ENCODE results near the gene PTPN6. TPM values are rescaled to one million over a fixed set of nuclear protein-coding genes. Genes with fewer than 3 reads are reported as not detected.

PTPN6 gene
- total RNA-seq, 1 experiment from 2014 or later, result 28.4 TPM

GRCh38 chr12:7004287-7004803 lies 53.2 kb downstream of the PTPN6 start:
- Histone ChIP-seq H3K9me2 (replicated peaks; ENCODE audit: low read length) (no peaks in the 10 kb centered on the region), H3K79me2 (ENCODE audit: low read length) (no peaks in the 10 kb centered on the region), H3K27ac (ENCODE audit: low read length) (no peak overlapping the region), H4K20me1 (ENCODE audit: low read length) (no peaks in the 10 kb centered on the region), H2AFZ (ENCODE audit: low read length) (no peak overlapping the region), H3K4me3 (ENCODE audit: low read length) (no peak overlapping the region), H3K4me1 (ENCODE audit: insufficient read depth, low read length) (no peaks in the 10 kb centered on the region), H3K9me3 (ENCODE audit: low read length) (no peaks in the 10 kb centered on the region), H3K9ac (ENCODE audit: low read length) (no peak overlapping the region), H3K36me3 (ENCODE audit: low read depth, low read length) (no peaks in the 10 kb centered on the region; the same call in 1 of the 2 replicates), H3K27me3 (ENCODE audit: low read length) (no peaks in the 10 kb centered on the region), H3K4me2 (ENCODE audit: low read length) (no peak overlapping the region), H3F3A (ENCODE audit: low read length, unreplicated experiment) (no peaks in the 10 kb centered on the region)
- POLR2A ChIA-PET (ENCODE audit: unreplicated experiment), result no interaction called here
- intact Hi-C loops (cut with micrococcal nuclease), result no loop called here
- TF ChIP-seq EZH2phosphoT487 (IDR thresholded peaks at IDR 0.05; ENCODE audit: borderline replicate concordance, low read length) (no peak), EZH2 (IDR thresholded peaks at IDR 0.05; ENCODE audit: low read length, unreplicated experiment) (no peak)
- TF ChIP-seq, protein P1, sequence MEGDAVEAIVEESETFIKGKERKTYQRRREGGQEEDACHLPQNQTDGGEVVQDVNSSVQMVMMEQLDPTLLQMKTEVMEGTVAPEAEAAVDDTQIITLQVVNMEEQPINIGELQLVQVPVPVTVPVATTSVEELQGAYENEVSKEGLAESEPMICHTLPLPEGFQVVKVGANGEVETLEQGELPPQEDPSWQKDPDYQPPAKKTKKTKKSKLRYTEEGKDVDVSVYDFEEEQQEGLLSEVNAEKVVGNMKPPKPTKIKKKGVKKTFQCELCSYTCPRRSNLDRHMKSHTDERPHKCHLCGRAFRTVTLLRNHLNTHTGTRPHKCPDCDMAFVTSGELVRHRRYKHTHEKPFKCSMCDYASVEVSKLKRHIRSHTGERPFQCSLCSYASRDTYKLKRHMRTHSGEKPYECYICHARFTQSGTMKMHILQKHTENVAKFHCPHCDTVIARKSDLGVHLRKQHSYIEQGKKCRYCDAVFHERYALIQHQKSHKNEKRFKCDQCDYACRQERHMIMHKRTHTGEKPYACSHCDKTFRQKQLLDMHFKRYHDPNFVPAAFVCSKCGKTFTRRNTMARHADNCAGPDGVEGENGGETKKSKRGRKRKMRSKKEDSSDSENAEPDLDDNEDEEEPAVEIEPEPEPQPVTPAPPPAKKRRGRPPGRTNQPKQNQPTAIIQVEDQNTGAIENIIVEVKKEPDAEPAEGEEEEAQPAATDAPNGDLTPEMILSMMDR (conservative IDR thresholded peaks at IDR 0.05; ENCODE audit: low read depth, low read length), result no peak
- BruUV-seq (replicated peaks), result no TSS peak
- ATAC-seq (no peak), DNase-seq (no peak)
- CTCF ChIA-PET, result no interaction called here

DNA sequence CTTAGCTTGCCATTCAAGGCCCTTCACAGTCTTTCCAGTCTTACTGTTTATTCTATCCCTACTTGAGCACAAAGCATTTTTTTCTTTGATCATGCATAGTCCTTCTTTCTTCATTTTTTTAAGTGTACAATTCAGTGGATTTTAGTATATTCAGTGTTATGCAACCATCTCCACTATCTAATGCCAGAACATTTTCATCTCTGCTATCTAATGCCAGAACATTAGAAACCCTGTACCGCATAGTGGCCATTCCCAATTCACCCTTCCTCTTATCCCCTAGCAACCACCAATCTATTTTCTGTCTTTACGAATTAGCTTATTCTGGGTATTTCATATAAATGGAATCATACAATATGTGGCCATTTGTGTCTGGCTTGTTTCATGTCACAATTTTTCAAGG lies 53.7 kb downstream of the PTPN6 start:
- H3K27ac ChIP-seq (ENCODE audit: low read length), result no peak overlapping the region
- BruUV-seq (replicated peaks), result no TSS peak
- no peak overlapping the region for H3K4me3 ChIP-seq (ENCODE audit: low read length)
- CTCF ChIA-PET, result no interaction called here
- POLR2A ChIA-PET (ENCODE audit: unreplicated experiment), result no interaction called here
- H3K79me2 ChIP-seq (ENCODE audit: low read length), result no peaks in the 10 kb centered on the region
- no peak for ATAC-seq
- no peaks in the 10 kb centered on the region for H3K9me2 ChIP-seq (replicated peaks; ENCODE audit: low read length)
- no peaks in the 10 kb centered on the region for H3K27me3 ChIP-seq (ENCODE audit: low read length)
- no peaks in the 10 kb centered on the region; the same call in 1 of the 2 replicates for H3K36me3 ChIP-seq (ENCODE audit: low read depth, low read length)
- no peaks in the 10 kb centered on the region for H4K20me1 ChIP-seq (ENCODE audit: low read length)
- intact Hi-C loops (cut with micrococcal nuclease), result loop anchor here (5.0 kb wide), 1 partner anchor 153 kb away; the partner anchor contains the start of genes CDCA3 and USP5
- H3K4me2 ChIP-seq (ENCODE audit: low read length), result no peak overlapping the region
- H3K9ac ChIP-seq (ENCODE audit: low read length), result no peak overlapping the region
- H3K9me3 ChIP-seq (ENCODE audit: low read length), result no peaks in the 10 kb centered on the region
- no peaks in the 10 kb centered on the region for H3K4me1 ChIP-seq (ENCODE audit: insufficient read depth, low read length)
- no peak overlapping the region for H2AFZ ChIP-seq (ENCODE audit: low read length)
- TF ChIP-seq, protein P1 (conservative IDR thresholded peaks at IDR 0.05; ENCODE audit: low read depth, low read length), result no peak
- TF ChIP-seq EZH2phosphoT487 (IDR thresholded peaks at IDR 0.05; ENCODE audit: borderline replicate concordance, low read length) (no peak), EZH2 (IDR thresholded peaks at IDR 0.05; ENCODE audit: low read length, unreplicated experiment) (no peak)
- H3F3A ChIP-seq (ENCODE audit: low read length, unreplicated experiment), result no peaks in the 10 kb centered on the region
- no peak for DNase-seq

DNA sequence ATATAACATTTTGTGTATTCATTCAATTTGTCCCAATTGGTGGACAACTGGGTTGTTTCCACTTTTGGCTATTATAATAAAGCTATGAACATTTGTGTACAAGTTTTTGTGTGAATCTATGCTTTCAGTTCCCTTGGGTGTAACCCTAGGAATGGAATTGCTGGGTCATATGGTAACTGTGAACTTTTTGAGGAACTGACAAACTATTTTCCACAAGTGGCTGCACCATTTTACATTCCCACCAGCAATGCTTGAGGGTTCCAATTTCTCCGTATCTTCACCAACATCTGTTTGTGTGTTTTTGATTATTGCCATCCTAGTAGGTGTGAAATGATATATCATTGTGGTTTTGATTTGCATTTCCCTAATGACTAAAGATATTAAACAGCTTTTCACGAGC lies 54.2 kb downstream of the PTPN6 start:
- no peaks in the 10 kb centered on the region; the same call in 1 of the 2 replicates for H3K36me3 ChIP-seq (ENCODE audit: low read depth, low read length)
- no peaks in the 10 kb centered on the region for H3K4me1 ChIP-seq (ENCODE audit: insufficient read depth, low read length)
- no peak overlapping the region for H3K27ac ChIP-seq (ENCODE audit: low read length)
- no peak for DNase-seq
- no TSS peak for BruUV-seq (replicated peaks)
- H4K20me1 ChIP-seq (ENCODE audit: low read length), result no peaks in the 10 kb centered on the region
- no peaks in the 10 kb centered on the region for H3K9me2 ChIP-seq (replicated peaks; ENCODE audit: low read length)
- ATAC-seq, result no peak
- no peak overlapping the region for H2AFZ ChIP-seq (ENCODE audit: low read length)
- H3K27me3 ChIP-seq (ENCODE audit: low read length), result no peaks in the 10 kb centered on the region
- no peak overlapping the region for H3K4me3 ChIP-seq (ENCODE audit: low read length)
- H3K4me2 ChIP-seq (ENCODE audit: low read length), result no peak overlapping the region
- intact Hi-C loops (cut with micrococcal nuclease), result loop anchor here (5.0 kb wide), 1 partner anchor 153 kb away; the partner anchor contains the start of genes CDCA3 and USP5
- H3F3A ChIP-seq (ENCODE audit: low read length, unreplicated experiment), result no peaks in the 10 kb centered on the region
- H3K9ac ChIP-seq (ENCODE audit: low read length), result no peak overlapping the region
- TF ChIP-seq, protein P1 (conservative IDR thresholded peaks at IDR 0.05; ENCODE audit: low read depth, low read length), result no peak
- no peak for TF ChIP-seq EZH2 (IDR thresholded peaks at IDR 0.05; ENCODE audit: low read length, unreplicated experiment)
- TF ChIP-seq EZH2phosphoT487 (IDR thresholded peaks at IDR 0.05; ENCODE audit: borderline replicate concordance, low read length), result no peak
- H3K79me2 ChIP-seq (ENCODE audit: low read length), result no peaks in the 10 kb centered on the region
- ChIA-PET POLR2A (ENCODE audit: unreplicated experiment) (no interaction called here), CTCF (no interaction called here)
- no peaks in the 10 kb centered on the region for H3K9me3 ChIP-seq (ENCODE audit: low read length)
